ENCODE measurements around the gene RBM20. TPM values are rescaled to one million over a fixed set of nuclear protein-coding genes. Genes with fewer than 3 reads are reported as not detected.

Gene RBM20
- total and polyA plus RNA-seq, 2 of the 13 experiments (the other 11 are each of a cell fraction or from before 2014, with no cell fraction given) = 0.02 to 0.22 TPM

GRCh38 chr10:110808123-110808522 lies 164.0 kb downstream of the RBM20 start:
- H4K20me1 ChIP-seq (ENCODE audit: insufficient read depth, low read length) = no peaks in the 10 kb centered on the region
- no peak overlapping the region for H3K4me3 ChIP-seq (replicated peaks in 1 of 3; ENCODE audit: insufficient read depth in 1 of 3, low read depth in 2 of 3, low read length in 3 of 3)
- peaks cover 2 to 14% of the 10 kb centered on the region in 2 experiments; a peak in 2 of 5 replicates for H3K27me3 ChIP-seq (ENCODE audit: control insufficient read depth in 1 of 2, insufficient read depth in 2 of 2, low read length in 2 of 2)
- no peaks in the 10 kb centered on the region for H3K36me3 ChIP-seq (replicated peaks in 1 of 2; ENCODE audit: control insufficient read depth in 1 of 2, insufficient read depth in 2 of 2, low read length in 2 of 2)
- DNase-seq (ENCODE audit: low spot score) (no peak), ATAC-seq (no peak), FAIRE-seq (no peak)
- in situ Hi-C loops (cut with HindIII; ENCODE audit: extremely low pct_ligation_motif_present, low pct_unique_long_range_greater_than_20kb) = loop anchor here (5.0 kb wide), 1 partner anchor 94 kb away; no protein-coding TSS in a partner anchor
- H3K4me1 ChIP-seq (ENCODE audit: insufficient read depth, low read length) = peaks cover 23% of the 10 kb centered on the region
- no peaks in the 10 kb centered on the region for H3K9me3 ChIP-seq (ENCODE audit: low read length)
- TF ChIP-seq ZNF34 (CRISPR knock-in tag; IDR thresholded peaks at IDR 0.05; ENCODE audit: borderline replicate concordance) (no peak), ZNF768 (CRISPR knock-in tag; IDR thresholded peaks at IDR 0.05) (no peak), KDM5B (CRISPR knock-in tag; IDR thresholded peaks at IDR 0.05; ENCODE audit: borderline replicate concordance) (no peak), ZNF562 (CRISPR knock-in tag; IDR thresholded peaks at IDR 0.05; ENCODE audit: borderline replicate concordance) (no peak), ZNF331 (CRISPR knock-in tag; IDR thresholded peaks at IDR 0.05) (no peak), NCOR1 (IDR thresholded peaks at IDR 0.05; ENCODE audit: borderline replicate concordance, low read length) (no peak), GPN1 (CRISPR knock-in tag; IDR thresholded peaks at IDR 0.05; ENCODE audit: borderline replicate concordance) (no peak), ZBTB1 (CRISPR knock-in tag; IDR thresholded peaks at IDR 0.05; ENCODE audit: borderline replicate concordance) (no peak), ZNF572 (CRISPR knock-in tag; IDR thresholded peaks at IDR 0.05) (no peak), SOX13 (IDR thresholded peaks at IDR 0.05) (no peak), SOX13 (CRISPR knock-in tag; conservative IDR thresholded peaks at IDR 0.05 in 1 of 2, IDR thresholded peaks at IDR 0.05 in 1 of 2) (no peak), ZBTB21 (CRISPR knock-in tag; IDR thresholded peaks at IDR 0.05) (no peak), DBP (CRISPR knock-in tag; IDR thresholded peaks at IDR 0.05; ENCODE audit: not compliant biosample characterization) (no peak), DRAP1 (CRISPR knock-in tag; IDR thresholded peaks at IDR 0.05) (no peak), ARNT2 (CRISPR knock-in tag; IDR thresholded peaks at IDR 0.05; ENCODE audit: low read depth) (no peak), STAG1 (CRISPR knock-in tag; IDR thresholded peaks at IDR 0.05) (no peak), POLR2AphosphoS2 (IDR thresholded peaks at IDR 0.05; ENCODE audit: low read depth, low read length) (no peak)
- H3K4me2 ChIP-seq (ENCODE audit: low read depth, low read length) = no peak overlapping the region
- ChIA-PET POLR2A (interaction anchor here (1.0 to 1.4 kb wide), 2 partner anchors 51 to 111 kb away, joined by 3 read pairs; partner anchors contain the start of genes BBIP1 and SHOC2), CTCF (ENCODE audit: low intra/inter-chr PET ratio, low total read pairs) (no interaction called here)
- H3K27ac ChIP-seq (ENCODE audit: extremely low read length, insufficient read depth, low read length) = no peak overlapping the region
- BruUV-seq (replicated peaks) = no TSS peak
- H3K9ac ChIP-seq (ENCODE audit: insufficient read depth, low read depth, low read length) = no peak overlapping the region
- H2AFZ ChIP-seq (ENCODE audit: low read length) = no peak overlapping the region
- intact Hi-C loops (cut with micrococcal nuclease; ENCODE audit: unreplicated experiment) = no loop called here
- 0% methylated on average over 3 of the region's 3 CpGs for WGBS (ENCODE audit: low lambda C conversion rate)
- no peaks in the 10 kb centered on the region for H3K79me2 ChIP-seq (ENCODE audit: insufficient read depth, low read length)
